Small intestine (tissue), 7 donors: ENCODE data around the gene ATXN7. TPM values are rescaled to one million over a fixed set of nuclear protein-coding genes. Genes with fewer than 3 reads are reported as not detected.

Source experiments
- DNase-seq, 2 donors: peaks; one replicate each; pipeline versions ENCODE4 v3.0.0 to v3.0.0-alpha.2; 2013
- FAIRE-seq: peaks from 2 replicates; lab custom pipeline; 2012; peaks lifted over from hg19 to GRCh38; lab: Jason Lieb, UNC
- H3K27ac ChIP-seq, 3 donors: one replicate each; pipeline ENCODE4 v1.5.1; 2013; ENCODE audit warnings: low read length in 2 of 3, mild to moderate bottlenecking in 2 of 3, control low read depth in 1 of 3, inconsistent platforms in 1 of 3, low read depth in 1 of 3, moderate library complexity in 1 of 3
- H3K27me3 ChIP-seq, 3 donors: one replicate each; pipeline ENCODE4 v1.6.1; 2013; ENCODE audit warnings: low read length in 3 of 3, inconsistent platforms in 1 of 3; ENCODE audit not compliant: control insufficient read depth in 3 of 3, insufficient read depth in 3 of 3
- H3K36me3 ChIP-seq, 3 donors: one replicate each; pipeline ENCODE4 v1.6.1; 2013; ENCODE audit warnings: low read length in 3 of 3, inconsistent platforms in 1 of 3, low read depth in 1 of 3, mild to moderate bottlenecking in 1 of 3, moderate library complexity in 1 of 3; ENCODE audit not compliant: control insufficient read depth in 3 of 3, insufficient read depth in 2 of 3
- H3K4me1 ChIP-seq, 3 donors: one replicate each; pipeline ENCODE4 v1.6.1; 2013; ENCODE audit warnings: low read length in 2 of 3, inconsistent platforms in 1 of 3, low read depth in 1 of 3, mild to moderate bottlenecking in 1 of 3, moderate library complexity in 1 of 3; ENCODE audit not compliant: control insufficient read depth in 3 of 3, insufficient read depth in 2 of 3
- H3K4me3 ChIP-seq, 3 donors: one replicate each; pipeline ENCODE4 v1.5.1; 2013; ENCODE audit warnings: low read length in 3 of 3, control low read depth in 1 of 3, inconsistent platforms in 1 of 3, low read depth in 1 of 3, mild to moderate bottlenecking in 1 of 3, moderate library complexity in 1 of 3
- H3K9me3 ChIP-seq, 2 donors: one replicate each; pipeline ENCODE4 v1.6.1; 2013; ENCODE audit warnings: low read depth in 1 of 2, low read length in 1 of 2; ENCODE audit not compliant: control insufficient read depth in 2 of 2, insufficient read depth in 1 of 2
- WGBS, 3 donors: extraction: QIAGEN DNeasy Blood & Tissue Kit; methylation state at CpG; one replicate each; pipeline ENCODE4 v1.1.7; 2013; 5-methylcytosine and 5-hydroxymethylcytosine counted together
- polyA plus RNA-seq, 4 donors: library from polyadenylated mRNA; stranded (reverse) in 3 of 4; unstranded in 1 of 4; fragments of 200-250 nt in 3 of 4; fragments of 120-200 nt in 1 of 4; gene quantifications; one replicate each; pipeline versions ENCODE4 v1.2.1 to v1.2.3, GENCODE V29; 2013
- donor health status: healthy with polysubstance abuse.
- donor health status: control.
- donor health status: control.
- donor health status: Bipolar disorder and iron deficiency.
- donor health status: healthy.

The ATXN7 gene
- polyA plus RNA-seq, 4 donors: 2.4 to 17.0 (median 5.3) TPM

GRCh38 chr3:63998852-63999754 lies 135.4 kb downstream of the ATXN7 start:
- DNase-seq (no peak), FAIRE-seq (no peak)
- 85 to 91% (median 88%) methylated on average over 10 of the region's 10 CpGs for WGBS, 3 donors
- H3K27ac ChIP-seq: no peak overlapping the region
- H3K36me3 ChIP-seq: peaks cover 19 to 37% (median 32%) of the 10 kb centered on the region in 3 donors
- no peaks in the 10 kb centered on the region for H3K9me3 ChIP-seq
- no peaks in the 10 kb centered on the region for H3K27me3 ChIP-seq
- no peak overlapping the region for H3K4me3 ChIP-seq
- no peaks in the 10 kb centered on the region for H3K4me1 ChIP-seq

- no peak for FAIRE-seq
- 88 to 94% (median 93%) methylated on average over 9 of the region's 9 CpGs for WGBS, 3 donors
- H3K4me3 ChIP-seq: no peak overlapping the region
Observed at GRCh38 chr3:64000453-64001055, 136.9 kb downstream of the ATXN7 start.

GRCh38 chr3:64002233-64002632 lies 138.6 kb downstream of the ATXN7 start:
- Histone ChIP-seq H3K4me1 (no peaks in the 10 kb centered on the region), H3K27ac (no peak overlapping the region), H3K36me3 (peaks cover 9 to 20% (median 16%) of the 10 kb centered on the region in 3 donors), H3K27me3 (no peaks in the 10 kb centered on the region), H3K4me3 (no peak overlapping the region), H3K9me3 (no peaks in the 10 kb centered on the region)
- WGBS, 3 donors: 88 to 97% (median 96%) methylated on average over 4 of the region's 4 CpGs
- DNase-seq (no peak), FAIRE-seq (no peak)

More at GRCh38 chr3:64000453-64001055, 136.9 kb downstream of the ATXN7 start:
- DNase-seq: no peak
- no peak overlapping the region for H3K27ac ChIP-seq
- no peaks in the 10 kb centered on the region for H3K4me1 ChIP-seq
- H3K9me3 ChIP-seq: no peaks in the 10 kb centered on the region
- H3K27me3 ChIP-seq: no peaks in the 10 kb centered on the region
- peaks cover 9 to 25% (median 22%) of the 10 kb centered on the region in 3 donors for H3K36me3 ChIP-seq

- FAIRE-seq (no peak), DNase-seq (no peak)
- Histone ChIP-seq H3K4me1 (no peaks in the 10 kb centered on the region), H3K36me3 (peaks cover 9 to 24% (median 16%) of the 10 kb centered on the region in 3 donors), H3K4me3 (no peak overlapping the region), H3K27me3 (no peaks in the 10 kb centered on the region), H3K9me3 (no peaks in the 10 kb centered on the region), H3K27ac (no peak overlapping the region)
- 73 to 77% (median 74%) methylated on average over 2 of the region's 2 CpGs for WGBS, 3 donors
Observed at GRCh38 chr3:64003589-64003988, 139.9 kb downstream of the ATXN7 start.

GRCh38 chr3:64008017-64008416 lies 144.3 kb downstream of the ATXN7 start:
- Histone ChIP-seq H3K4me3 (no peak overlapping the region), H3K4me1 (no peaks in the 10 kb centered on the region), H3K27me3 (no peaks in the 10 kb centered on the region), H3K9me3 (no peaks in the 10 kb centered on the region), H3K27ac (no peak overlapping the region), H3K36me3 (peaks cover 13 to 35% (median 13%) of the 10 kb centered on the region in 3 donors)
- DNase-seq (no peak), FAIRE-seq (no peak)
- WGBS, 3 donors: 82 to 87% (median 84%) methylated on average over 2 of the region's 2 CpGs

GRCh38 chr3:64008487-64009351 lies 145.1 kb downstream of the ATXN7 start:
- Histone ChIP-seq H3K36me3 (peaks cover 13 to 34% (median 13%) of the 10 kb centered on the region in 3 donors), H3K4me3 (no peak overlapping the region), H3K27ac (no peak overlapping the region), H3K27me3 (no peaks in the 10 kb centered on the region), H3K9me3 (no peaks in the 10 kb centered on the region), H3K4me1 (no peaks in the 10 kb centered on the region)
- no peak for DNase-seq
- no peak for FAIRE-seq
- whole genome bisulfite sequencing, 3 donors: 81 to 90% (median 85%) methylated on average over 7 of the region's 7 CpGs

GRCh38 chr3:64009528-64009927 lies 145.9 kb downstream of the ATXN7 start:
- Histone ChIP-seq H3K36me3 (peaks cover 13 to 36% (median 16%) of the 10 kb centered on the region in 3 donors), H3K9me3 (no peaks in the 10 kb centered on the region), H3K4me3 (no peak overlapping the region), H3K4me1 (no peaks in the 10 kb centered on the region), H3K27me3 (no peaks in the 10 kb centered on the region), H3K27ac (no peak overlapping the region)
- 82 to 94% (median 93%) methylated on average over 7 of the region's 7 CpGs for WGBS, 3 donors
- FAIRE-seq: no peak
- DNase-seq: no peak

GRCh38 chr3:64010199-64010598 lies 146.5 kb downstream of the ATXN7 start:
- Histone ChIP-seq H3K9me3 (no peaks in the 10 kb centered on the region), H3K36me3 (peaks cover 13 to 39% (median 19%) of the 10 kb centered on the region in 3 donors), H3K4me1 (no peaks in the 10 kb centered on the region), H3K4me3 (no peak overlapping the region), H3K27ac (no peak overlapping the region), H3K27me3 (no peaks in the 10 kb centered on the region)
- 84 to 90% (median 87%) methylated on average over 5 of the region's 5 CpGs for WGBS, 3 donors
- no peak for DNase-seq
- FAIRE-seq: no peak
